GM21576 (cell line): ENCODE results near the gene IFI35.
"Not testable (repeated sequence)": the region's sequence is repeated elsewhere in the genome, so short reads cannot be mapped to it uniquely, and the experiment has no call there.

Experiments used
- ATAC-seq: cut with Tn5 transposase; IDR thresholded peaks from one replicate; pipeline ENCODE4 v1.9.1; 2021; ENCODE audit warnings: mild to moderate bottlenecking, moderate library complexity; ENCODE audit not compliant: unreplicated experiment

The IFI35 gene

DNA sequence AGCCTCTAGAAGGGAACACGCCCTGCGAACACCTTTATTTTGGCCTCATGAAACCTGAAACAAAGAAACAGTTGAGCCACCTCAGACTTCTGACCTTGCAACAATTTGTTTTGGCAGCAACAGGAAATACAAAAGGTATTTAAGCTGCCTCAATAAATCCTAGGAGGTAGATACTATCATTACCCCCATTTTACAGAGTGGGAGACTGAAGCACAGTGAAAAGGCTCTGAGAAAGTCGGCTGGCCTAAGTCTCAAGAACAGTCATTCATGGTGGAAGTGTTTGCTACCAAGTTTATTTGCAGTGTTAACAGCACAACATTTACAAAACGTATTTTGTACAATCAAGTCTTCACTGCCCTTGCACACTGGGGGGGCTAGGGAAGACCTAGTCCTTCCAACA lies 37.4 kb downstream of the IFI35 start:
- no peak for ATAC-seq

GRCh38 chr17:43051969-43052368 lies 45.4 kb downstream of the IFI35 start:
- no peak for ATAC-seq

GRCh38 chr17:43053008-43053407 lies 46.4 kb downstream of the IFI35 start:
- ATAC-seq: not testable (repeated sequence)

DNA sequence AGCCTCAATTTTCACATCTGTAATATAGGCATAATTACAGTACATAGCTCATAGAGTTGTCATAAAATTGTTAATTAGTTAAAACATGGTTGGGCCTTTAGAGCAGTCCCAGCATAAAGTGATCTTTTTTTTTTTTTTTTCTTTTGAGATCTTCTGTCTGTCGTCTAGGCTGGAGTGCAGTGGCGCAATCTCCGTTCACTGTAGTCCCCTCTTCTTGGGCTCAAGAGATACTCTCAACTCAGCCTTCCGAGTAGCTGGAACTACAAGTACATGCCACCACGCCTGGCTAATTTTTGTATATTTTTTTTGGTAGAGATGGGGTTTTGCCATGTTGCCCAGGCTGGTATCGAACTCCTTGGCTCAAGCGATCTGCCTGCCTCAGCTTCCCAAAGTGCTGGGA lies 49.5 kb downstream of the IFI35 start:
- no peak for ATAC-seq

DNA sequence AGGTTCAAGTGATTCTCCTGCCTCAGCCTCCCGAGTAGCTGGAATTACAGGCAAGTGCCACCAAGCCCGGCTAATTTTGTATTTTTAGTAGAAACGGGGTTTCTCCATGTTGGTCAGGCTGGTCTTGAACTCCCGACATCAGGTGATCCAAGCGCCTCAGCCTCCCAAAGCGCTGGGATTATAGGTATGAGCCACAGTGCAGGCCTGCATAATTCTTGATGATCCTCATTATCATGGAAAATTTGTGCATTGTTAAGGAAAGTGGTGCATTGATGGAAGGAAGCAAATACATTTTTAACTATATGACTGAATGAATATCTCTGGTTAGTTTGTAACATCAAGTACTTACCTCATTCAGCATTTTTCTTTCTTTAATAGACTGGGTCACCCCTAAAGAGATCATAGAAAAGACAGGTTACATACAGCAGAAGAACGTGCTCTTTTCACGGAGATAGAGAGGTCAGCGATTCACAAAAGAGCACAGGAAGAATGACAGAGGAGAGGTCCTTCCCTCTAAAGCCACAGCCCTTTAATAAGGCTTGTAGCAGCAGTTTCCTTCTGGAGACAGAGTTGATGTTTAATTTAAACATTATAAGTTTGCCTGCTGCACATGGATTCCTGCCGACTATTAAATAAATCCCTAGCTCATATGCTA lies 56.5 kb downstream of the IFI35 start:
- no peak for ATAC-seq
